ENCODE results near the gene RXYLT1. TPM values are rescaled to one million over a fixed set of nuclear protein-coding genes. Genes with fewer than 3 reads are reported as not detected.

Gene RXYLT1
- total RNA-seq, 4 donors from 2014 or later = 8.3 to 19.8 (median 12.7) TPM

DNA sequence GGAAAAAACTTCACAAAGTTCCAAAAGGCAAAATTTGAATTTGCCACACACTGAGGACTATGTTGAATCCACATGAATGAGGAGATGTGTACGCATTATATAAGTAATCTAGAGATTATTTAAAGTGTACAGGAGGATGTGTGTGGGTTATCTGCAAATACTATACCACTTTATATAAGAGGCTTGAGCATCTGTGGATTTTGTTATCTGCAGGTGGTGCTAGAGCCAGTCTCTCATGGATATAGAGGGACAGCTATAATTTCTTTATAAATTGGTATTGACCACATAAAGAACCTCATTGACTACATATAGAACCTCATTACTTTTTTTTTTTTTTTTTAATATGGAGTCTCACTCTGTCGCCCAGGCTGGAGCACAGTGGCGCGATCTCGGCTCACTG is 32.2 kb upstream of the RXYLT1 start:
- no peak overlapping the region for H3K27ac ChIP-seq (replicated peaks in 1 of 4)
- H3K27me3 ChIP-seq = no peaks in the 10 kb centered on the region
- no peaks in the 10 kb centered on the region for H3K9me3 ChIP-seq
- H3K4me3 ChIP-seq = no peak overlapping the region
- DNase-seq (ENCODE audit: extremely low spot score) = no peak
- 82% methylated on average over 5 of the region's 5 CpGs for WGBS
- no peak for TF ChIP-seq EP300 (IDR thresholded peaks at IDR 0.05)
- TF ChIP-seq POLR2A (IDR thresholded peaks at IDR 0.05; ENCODE audit: low read depth) = no peak
- TF ChIP-seq, protein P1, sequence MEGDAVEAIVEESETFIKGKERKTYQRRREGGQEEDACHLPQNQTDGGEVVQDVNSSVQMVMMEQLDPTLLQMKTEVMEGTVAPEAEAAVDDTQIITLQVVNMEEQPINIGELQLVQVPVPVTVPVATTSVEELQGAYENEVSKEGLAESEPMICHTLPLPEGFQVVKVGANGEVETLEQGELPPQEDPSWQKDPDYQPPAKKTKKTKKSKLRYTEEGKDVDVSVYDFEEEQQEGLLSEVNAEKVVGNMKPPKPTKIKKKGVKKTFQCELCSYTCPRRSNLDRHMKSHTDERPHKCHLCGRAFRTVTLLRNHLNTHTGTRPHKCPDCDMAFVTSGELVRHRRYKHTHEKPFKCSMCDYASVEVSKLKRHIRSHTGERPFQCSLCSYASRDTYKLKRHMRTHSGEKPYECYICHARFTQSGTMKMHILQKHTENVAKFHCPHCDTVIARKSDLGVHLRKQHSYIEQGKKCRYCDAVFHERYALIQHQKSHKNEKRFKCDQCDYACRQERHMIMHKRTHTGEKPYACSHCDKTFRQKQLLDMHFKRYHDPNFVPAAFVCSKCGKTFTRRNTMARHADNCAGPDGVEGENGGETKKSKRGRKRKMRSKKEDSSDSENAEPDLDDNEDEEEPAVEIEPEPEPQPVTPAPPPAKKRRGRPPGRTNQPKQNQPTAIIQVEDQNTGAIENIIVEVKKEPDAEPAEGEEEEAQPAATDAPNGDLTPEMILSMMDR (IDR thresholded peaks at IDR 0.05) = no peak
- TF ChIP-seq POLR2AphosphoS5 (IDR thresholded peaks at IDR 0.05) = no peak
- intact Hi-C loops (cut with DNase I) = no loop called here
- peaks cover 0 to 9% (median 3%) of the 10 kb centered on the region in 4 donors for H3K4me1 ChIP-seq
- H3K36me3 ChIP-seq = no peaks in the 10 kb centered on the region

DNA sequence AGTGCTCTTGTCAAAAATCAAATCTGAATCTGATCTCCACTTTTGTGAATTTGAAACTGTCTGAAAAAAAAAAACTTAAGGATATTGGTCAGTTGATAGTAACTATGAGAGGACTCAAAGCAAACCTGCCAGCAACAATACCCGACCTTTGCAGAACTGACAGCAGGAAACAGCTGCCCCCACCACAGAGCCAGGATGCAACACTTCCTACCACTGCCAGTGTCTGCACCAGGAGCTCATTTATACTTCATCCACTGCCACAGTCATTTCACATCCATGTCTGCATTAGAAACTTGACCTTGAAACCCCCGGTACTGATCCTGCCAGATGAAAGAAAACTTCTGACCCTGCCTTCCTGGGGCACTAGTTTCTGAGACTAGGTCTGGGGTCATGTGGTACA is 27.4 kb upstream of the RXYLT1 start:
- no peak for DNase-seq (ENCODE audit: extremely low spot score)
- 39% methylated on average over 2 of the region's 2 CpGs for WGBS
- Histone ChIP-seq H3K27ac (replicated peaks in 1 of 4) (no peak overlapping the region), H3K27me3 (no peaks in the 10 kb centered on the region), H3K4me3 (no peak overlapping the region), H3K9me3 (no peaks in the 10 kb centered on the region), H3K4me1 (no peaks in the 10 kb centered on the region), H3K36me3 (no peaks in the 10 kb centered on the region)
- intact Hi-C loops (cut with DNase I) = no loop called here
- TF ChIP-seq POLR2A (IDR thresholded peaks at IDR 0.05; ENCODE audit: low read depth) = no peak
- TF ChIP-seq, protein P1 (IDR thresholded peaks at IDR 0.05) = no peak

DNA sequence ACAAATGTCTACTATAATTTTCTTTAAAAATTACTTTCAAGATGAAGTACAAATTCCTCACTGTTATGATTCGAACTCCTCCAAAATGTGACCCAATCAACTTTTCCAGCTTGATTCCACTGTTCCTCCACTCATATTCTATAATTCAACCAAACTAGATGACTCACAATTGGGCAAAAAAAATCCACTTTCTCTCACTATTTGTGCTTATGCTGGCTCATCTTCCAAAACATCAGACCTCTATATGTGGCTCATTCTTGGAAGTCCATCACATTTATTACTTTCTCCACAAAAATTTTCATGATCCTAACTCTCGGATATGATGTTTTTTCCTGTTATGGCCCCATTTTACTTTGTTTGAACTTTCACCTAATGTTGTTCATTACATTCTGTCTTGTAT is 26.9 kb upstream of the RXYLT1 start:
- Histone ChIP-seq H3K9me3 (no peaks in the 10 kb centered on the region), H3K36me3 (no peaks in the 10 kb centered on the region), H3K27ac (replicated peaks in 1 of 4) (no peak overlapping the region), H3K27me3 (no peaks in the 10 kb centered on the region), H3K4me1 (no peaks in the 10 kb centered on the region), H3K4me3 (no peak overlapping the region)
- TF ChIP-seq, protein P1 (IDR thresholded peaks at IDR 0.05) = no peak
- TF ChIP-seq POLR2AphosphoS5 (IDR thresholded peaks at IDR 0.05) (no peak), EP300 (IDR thresholded peaks at IDR 0.05) (no peak), POLR2A (IDR thresholded peaks at IDR 0.05; ENCODE audit: low read depth) (no peak)
- intact Hi-C loops (cut with DNase I) = no loop called here
- 90% methylated on average over 2 of the region's 2 CpGs for WGBS
- DNase-seq (ENCODE audit: extremely low spot score) = no peak

DNA sequence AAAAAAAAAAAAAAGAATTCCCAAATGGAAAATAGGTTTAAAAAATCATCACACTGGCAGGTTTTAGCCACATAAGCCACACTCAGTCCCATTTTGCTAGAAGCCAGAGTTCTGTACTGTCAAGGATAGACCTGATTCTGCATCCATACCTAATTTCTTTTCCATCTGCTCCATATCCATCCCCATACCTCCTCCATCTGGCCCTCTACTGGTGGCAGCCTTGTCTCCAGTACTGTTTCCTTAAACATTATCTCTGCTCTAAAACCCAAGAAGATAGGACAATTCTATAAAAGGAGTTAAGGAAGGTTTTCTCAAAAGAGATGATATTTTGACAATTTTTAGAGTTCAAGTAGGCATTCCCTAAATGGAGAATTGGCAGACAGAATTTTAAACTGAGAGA is 26.0 kb upstream of the RXYLT1 start:
- Histone ChIP-seq H3K4me1 (no peaks in the 10 kb centered on the region), H3K27me3 (no peaks in the 10 kb centered on the region), H3K36me3 (no peaks in the 10 kb centered on the region), H3K27ac (replicated peaks in 1 of 4) (no peak overlapping the region), H3K4me3 (no peak overlapping the region), H3K9me3 (no peaks in the 10 kb centered on the region)
- intact Hi-C loops (cut with DNase I) = no loop called here
- TF ChIP-seq EP300 (IDR thresholded peaks at IDR 0.05) (no peak), POLR2AphosphoS5 (IDR thresholded peaks at IDR 0.05) (no peak), POLR2A (IDR thresholded peaks at IDR 0.05; ENCODE audit: low read depth) (no peak)
- TF ChIP-seq, protein P1 (IDR thresholded peaks at IDR 0.05) = no peak
- DNase-seq (ENCODE audit: extremely low spot score) = no peak

DNA sequence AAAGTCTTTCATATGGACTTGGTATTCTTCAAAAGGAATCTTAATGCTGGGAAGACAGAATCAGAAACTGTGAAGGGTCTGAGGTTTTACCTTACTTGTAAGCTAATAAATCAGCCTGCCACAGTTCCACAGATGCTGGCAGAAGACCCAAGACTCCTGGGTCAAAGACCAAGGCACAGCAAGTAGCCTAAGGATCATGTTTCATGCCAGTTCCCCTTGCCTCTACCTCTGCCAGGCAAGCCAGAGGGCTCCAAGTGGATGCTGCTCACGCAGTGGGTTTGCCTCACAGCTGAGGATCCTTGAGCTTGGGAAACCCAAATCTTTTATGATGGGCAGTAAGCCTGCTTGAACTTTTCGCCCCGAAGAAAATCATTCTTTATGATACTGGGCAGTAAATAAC is 15.2 kb upstream of the RXYLT1 start:
- intact Hi-C loops (cut with DNase I) = loop anchor here (10.0 kb wide), 1 partner anchor 90 kb away; no protein-coding TSS in a partner anchor
- TF ChIP-seq POLR2A (IDR thresholded peaks at IDR 0.05; ENCODE audit: low read depth) (no peak), EP300 (IDR thresholded peaks at IDR 0.05) (no peak), POLR2AphosphoS5 (IDR thresholded peaks at IDR 0.05) (no peak)
- TF ChIP-seq, protein P1 (IDR thresholded peaks at IDR 0.05) = no peak
- H3K27me3 ChIP-seq = no peaks in the 10 kb centered on the region
- H3K27ac ChIP-seq (replicated peaks in 1 of 4) = no peak overlapping the region
- peaks cover 0 to 6% (median 0%) of the 10 kb centered on the region in 4 donors for H3K9me3 ChIP-seq
- 84% methylated on average over 3 of the region's 3 CpGs for WGBS
- no peak for DNase-seq (ENCODE audit: extremely low spot score)
- H3K4me1 ChIP-seq = no peaks in the 10 kb centered on the region
- no peaks in the 10 kb centered on the region for H3K36me3 ChIP-seq
- H3K4me3 ChIP-seq = no peak overlapping the region

Measured in esophagus muscularis mucosa (tissue), 4 donors.